Dermis blood vessel endothelial cell (primary cell): ENCODE measurements around the gene CLN6. TPM values are rescaled to one million over a fixed set of nuclear protein-coding genes. Genes with fewer than 3 reads are reported as not detected.
A peak's percentile ranks its signal among the peaks of the same experiment; 100 is the strongest.
"Not testable (repeated sequence)": the region's sequence is repeated elsewhere in the genome, so short reads cannot be mapped to it uniquely, and the experiment has no call there.

Experiments
- DNase-seq: peaks from one replicate; pipeline ENCODE4 v3.0.0; 2010
- total RNA-seq: library from RNA; depleted of rRNA; stranded (reverse); fragments of >200 nt; gene quantifications from 2 replicates; pipeline ENCODE4 v1.2.3, GENCODE V29; 2014

Gene CLN6
- total RNA-seq, 1 donor from 2014 or later: 10.6 TPM

GRCh38 chr15:68221530-68222431 is 7.7 kb downstream of the CLN6 start:
- not testable (repeated sequence) for DNase-seq

- DNase-seq: no peak
Observed at GRCh38 chr15:68220967-68221366, 8.6 kb downstream of the CLN6 start.

GRCh38 chr15:68220489-68220888 is 9.0 kb downstream of the CLN6 start:
- no peak for DNase-seq

GRCh38 chr15:68218847-68219798 is 10.4 kb downstream of the CLN6 start:
- DNase-seq: no peak

- DNase-seq: no peak
Observed at GRCh38 chr15:68218331-68218730, 11.2 kb downstream of the CLN6 start.

GRCh38 chr15:68217341-68217740 is 12.2 kb downstream of the CLN6 start:
- no peak for DNase-seq

GRCh38 chr15:68214838-68215254 is 14.7 kb downstream of the CLN6 start:
- DNase-seq: no peak

GRCh38 chr15:68213991-68214837 is 15.3 kb downstream of the CLN6 start:
- DNase-seq: no peak

GRCh38 chr15:68213491-68213845 is 16.1 kb downstream of the CLN6 start:
- DNase-seq: not testable (repeated sequence)

GRCh38 chr15:68211656-68212320 is 17.7 kb downstream of the CLN6 start:
- no peak for DNase-seq

- DNase-seq: peak; percentile 73
Observed at GRCh38 chr15:68210821-68211655, 18.5 kb downstream of the CLN6 start.

- DNase-seq: no peak
Observed at GRCh38 chr15:68210409-68210756, 19.1 kb downstream of the CLN6 start.

- no peak for DNase-seq
Observed at GRCh38 chr15:68209735-68210408, 19.7 kb downstream of the CLN6 start.

- no peak for DNase-seq
Observed at GRCh38 chr15:68209272-68209671, 20.3 kb downstream of the CLN6 start.

- DNase-seq: no peak
Observed at GRCh38 chr15:68208636-68209240, 20.8 kb downstream of the CLN6 start.

- no peak for DNase-seq
Observed at GRCh38 chr15:68208136-68208535, 21.4 kb downstream of the CLN6 start.

- no peak for DNase-seq
Observed at GRCh38 chr15:68207176-68207935, 22.2 kb downstream of the CLN6 start.

GRCh38 chr15:68206711-68207151 is 22.8 kb downstream of the CLN6 start:
- no peak for DNase-seq

- peak; percentile 28 for DNase-seq
Observed at GRCh38 chr15:68205954-68206539, 23.5 kb downstream of the CLN6 start.
